ENCODE data around the gene GARIN5A.

The GARIN5A gene

DNA sequence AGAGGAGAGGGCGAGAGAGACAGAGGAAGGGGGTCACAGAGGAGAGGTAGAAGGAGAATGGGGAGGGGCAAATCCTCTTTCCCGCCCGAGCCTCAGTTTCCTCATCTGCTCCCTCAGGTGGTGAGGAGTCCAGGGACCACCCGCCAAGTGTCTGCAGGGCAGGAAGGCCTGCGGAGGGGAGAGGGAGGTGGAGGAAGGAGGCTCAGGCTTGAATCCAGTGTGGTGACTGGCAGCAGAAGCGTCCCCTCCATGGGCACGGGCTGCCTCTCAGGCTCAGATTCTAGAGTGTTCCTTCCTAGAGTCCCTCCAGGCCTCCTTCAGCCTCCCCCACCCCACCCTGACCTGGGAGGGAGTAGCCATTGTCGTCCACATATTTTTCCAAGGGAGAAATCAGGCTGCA lies 16.5 kb upstream of the GARIN5A start:
- Histone ChIP-seq H3K4me3 (no peak overlapping the region), H3K27ac (no peak overlapping the region)
- DNase-seq (ENCODE audit: low spot score): no peak
- TF ChIP-seq CTCF (IDR thresholded peaks at IDR 0.05): no peak

- TF ChIP-seq CTCF (IDR thresholded peaks at IDR 0.05): no peak
- no peak for DNase-seq (ENCODE audit: low spot score)
- Histone ChIP-seq H3K27ac (no peak overlapping the region), H3K4me3 (no peak overlapping the region)
Observed at GRCh38 chr19:50492303-50493052, 15.8 kb upstream of the GARIN5A start.

DNA sequence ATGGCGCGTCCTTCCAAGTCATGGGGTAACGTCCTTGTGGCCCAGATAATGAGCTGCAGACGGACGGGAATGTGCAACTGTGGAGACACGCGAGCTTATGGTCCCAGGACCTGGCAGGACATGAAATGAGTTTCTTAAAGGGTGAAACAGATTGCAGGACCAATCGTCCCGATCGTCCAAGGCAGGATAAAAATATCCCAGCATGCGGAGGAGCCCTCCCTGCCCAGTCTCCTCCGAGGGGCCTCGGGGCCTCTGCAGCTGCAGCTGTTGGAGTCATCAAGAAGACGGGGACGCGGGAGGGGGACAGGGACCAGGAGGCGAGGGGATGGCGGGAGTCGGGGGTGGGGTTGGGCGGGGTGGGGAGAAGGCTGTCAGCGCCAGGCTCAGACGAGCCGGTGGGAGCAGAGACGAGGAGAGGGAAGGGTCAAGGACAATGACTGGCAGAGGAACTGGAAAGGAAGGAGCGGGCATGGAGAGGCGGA lies 14.4 kb upstream of the GARIN5A start:
- Histone ChIP-seq H3K4me3 (no peak overlapping the region), H3K27ac (no peak overlapping the region)
- DNase-seq (ENCODE audit: low spot score): no peak
- TF ChIP-seq CTCF (IDR thresholded peaks at IDR 0.05): no peak

DNA sequence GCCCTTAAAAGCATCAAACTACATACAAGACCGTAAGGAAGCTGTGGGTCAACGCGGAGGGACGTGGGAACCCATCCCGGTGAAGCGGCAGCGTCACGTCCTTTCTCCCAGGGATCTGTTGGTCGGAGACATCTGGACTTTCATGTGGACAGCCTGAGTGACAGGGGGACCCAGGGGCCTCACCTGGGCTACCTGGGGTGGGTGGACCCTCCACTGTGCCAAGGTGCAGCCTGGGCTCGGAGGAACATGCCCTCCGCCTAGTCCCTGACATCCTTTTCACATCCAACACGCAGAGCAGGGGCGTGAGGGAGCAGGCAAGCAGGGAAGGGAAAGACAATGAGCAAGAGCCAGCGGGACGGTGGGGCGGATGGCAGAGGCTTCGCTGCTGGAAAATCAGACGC lies 13.8 kb upstream of the GARIN5A start:
- no peak for TF ChIP-seq CTCF (IDR thresholded peaks at IDR 0.05)
- Histone ChIP-seq H3K27ac (no peak overlapping the region), H3K4me3 (no peak overlapping the region)
- no peak for DNase-seq (ENCODE audit: low spot score)

GRCh38 chr19:50489461-50490011 lies 12.9 kb upstream of the GARIN5A start:
- no peak for DNase-seq (ENCODE audit: low spot score)
- Histone ChIP-seq H3K27ac (peak overlapping the region in 1 of 2 donors; percentile 37), H3K4me3 (peak overlapping the region; percentile 38)
- TF ChIP-seq CTCF (IDR thresholded peaks at IDR 0.05): no peak

DNA sequence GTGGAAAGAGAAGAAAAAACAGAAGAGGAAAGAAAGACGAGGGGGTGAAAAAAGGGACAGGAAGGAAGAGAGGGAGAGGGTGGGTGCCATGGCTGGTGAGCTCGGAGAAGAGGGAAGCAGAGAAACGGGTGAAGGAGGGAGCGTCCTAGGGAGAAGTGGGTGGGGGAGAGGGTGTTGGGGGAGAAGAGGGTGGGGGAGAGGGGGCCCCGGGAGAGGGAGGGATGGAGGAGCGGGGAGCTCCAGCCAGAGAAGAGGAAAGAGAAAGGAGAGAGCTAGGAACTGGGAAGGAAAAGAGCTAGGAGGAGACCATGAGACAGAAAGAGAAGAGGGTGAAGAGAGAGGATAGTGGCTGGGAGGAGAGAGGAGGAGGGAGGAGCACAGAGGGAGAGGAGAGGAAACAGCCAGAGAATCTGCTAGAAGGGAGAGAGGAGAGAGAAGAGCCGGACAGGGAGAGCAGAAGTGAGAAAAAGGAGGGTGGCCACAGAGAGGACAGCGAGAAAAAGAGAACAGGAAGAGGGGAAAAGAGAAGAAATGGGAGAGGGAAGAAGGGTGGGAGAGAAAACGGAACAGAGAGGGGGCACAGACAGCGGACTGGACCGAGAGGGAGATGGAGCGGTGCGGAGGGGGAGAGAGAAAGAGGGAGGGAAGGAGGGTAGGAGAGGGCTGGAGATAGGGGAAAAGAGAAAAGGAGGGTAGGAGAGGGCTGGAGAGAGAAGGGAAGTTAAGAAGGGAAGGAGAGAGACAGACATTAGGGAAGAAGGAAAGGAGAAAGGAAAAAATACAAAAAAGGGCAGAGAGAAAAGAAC lies 11.9 kb upstream of the GARIN5A start:
- Histone ChIP-seq H3K4me3 (no peak overlapping the region), H3K27ac (peak overlapping the region in 1 of 2 donors; percentile 37)
- TF ChIP-seq CTCF (IDR thresholded peaks at IDR 0.05): no peak
- no peak for DNase-seq (ENCODE audit: low spot score)

Data from coronary artery (tissue), 2 donors.